ENCODE results near the gene CAMSAP3. TPM values are rescaled to one million over a fixed set of nuclear protein-coding genes. Genes with fewer than 3 reads are reported as not detected.
A peak's percentile ranks its signal among the peaks of the same experiment; 100 is the strongest.

CAMSAP3 gene
- total RNA-seq, 4 donors from 2014 or later = 75.3 to 174 (median 110) TPM

GRCh38 chr19:7648265-7649014, 52.8 kb downstream of the CAMSAP3 start:
- H3K4me3 ChIP-seq (ENCODE audit: low read depth, poor library complexity, severe bottlenecking) = no peak overlapping the region
- WGBS, 2 donors = 81 to 86% methylated on average over 14 to 15 of the region's 15 CpGs
- intact Hi-C loops (cut with DNase I; ENCODE audit: low total_unique reads) = no loop called here
- TF ChIP-seq CTCF (IDR thresholded peaks at IDR 0.05) = no peak
- no peak for TF ChIP-seq POLR2A (IDR thresholded peaks at IDR 0.05)
- DNase-seq (ENCODE audit: low spot score in 2 of 2) = no peak

- 37 to 46% methylated on average over 2 of the region's 2 CpGs for WGBS, 2 donors
- TF ChIP-seq CTCF (IDR thresholded peaks at IDR 0.05) (no peak), POLR2A (IDR thresholded peaks at IDR 0.05) (no peak)
- DNase-seq (ENCODE audit: low spot score in 2 of 2) = no peak
- H3K4me3 ChIP-seq (ENCODE audit: low read depth, poor library complexity, severe bottlenecking) = no peak overlapping the region
- intact Hi-C loops (cut with DNase I; ENCODE audit: low total_unique reads) = no loop called here
Measured at GRCh38 chr19:7650148-7650547, 54.5 kb downstream of the CAMSAP3 start.

GRCh38 chr19:7652061-7652641, 56.5 kb downstream of the CAMSAP3 start:
- intact Hi-C loops (cut with DNase I; ENCODE audit: low total_unique reads) = no loop called here
- 6% methylated on average over 28 of the region's 28 CpGs for WGBS, 2 donors
- TF ChIP-seq CTCF (IDR thresholded peaks at IDR 0.05) = peak in 1 of 3 donors; percentile 97
- no peak for TF ChIP-seq POLR2A (IDR thresholded peaks at IDR 0.05)
- DNase-seq (ENCODE audit: low spot score in 2 of 2) = peak; percentile 76 to 97
- H3K4me3 ChIP-seq (ENCODE audit: low read depth, poor library complexity, severe bottlenecking) = no peak overlapping the region

- 32% methylated on average over 8 of the region's 8 CpGs for WGBS, 2 donors
- H3K4me3 ChIP-seq (ENCODE audit: low read depth, poor library complexity, severe bottlenecking) = no peak overlapping the region
- TF ChIP-seq CTCF (IDR thresholded peaks at IDR 0.05) = no peak
- no peak for TF ChIP-seq POLR2A (IDR thresholded peaks at IDR 0.05)
- no peak for DNase-seq (ENCODE audit: low spot score in 2 of 2)
- intact Hi-C loops (cut with DNase I; ENCODE audit: low total_unique reads) = no loop called here
Measured at GRCh38 chr19:7654401-7654800, 58.7 kb downstream of the CAMSAP3 start.

- WGBS, 2 donors = 72 to 75% methylated on average over 8 of the region's 8 CpGs
- intact Hi-C loops (cut with DNase I; ENCODE audit: low total_unique reads) = no loop called here
- H3K4me3 ChIP-seq (ENCODE audit: low read depth, poor library complexity, severe bottlenecking) = no peak overlapping the region
- DNase-seq (ENCODE audit: low spot score in 2 of 2) = no peak
- no peak for TF ChIP-seq CTCF (IDR thresholded peaks at IDR 0.05)
- no peak for TF ChIP-seq POLR2A (IDR thresholded peaks at IDR 0.05)
Measured at GRCh38 chr19:7655581-7655980, 59.9 kb downstream of the CAMSAP3 start.
